Keratinocyte (primary cell): ENCODE results near the gene HMCN1. TPM values are rescaled to one million over a fixed set of nuclear protein-coding genes. Genes with fewer than 3 reads are reported as not detected.
A peak's percentile ranks its signal among the peaks of the same experiment; 100 is the strongest.

Experiments
- DNase-seq: peaks from one replicate; pipeline ENCODE4 v3.0.0-alpha.2; 2011; ENCODE audit warnings: low read depth, missing footprints, low spot score
- FAIRE-seq: peaks from 2 replicates; lab custom pipeline; 2011; peaks lifted over from hg19 to GRCh38; lab: Jason Lieb, UNC
- H2AFZ ChIP-seq: 2 replicates; pipeline ENCODE4 v1.6.0; 2012; ENCODE audit warnings: low read length, control low read depth, inconsistent platforms; ENCODE audit not compliant: control insufficient read depth
- H3K27ac ChIP-seq: 2 replicates; pipeline ENCODE4 v1.5.1; 2011; ENCODE audit warnings: low read length; ENCODE audit not compliant: control insufficient read depth, insufficient read depth
- H3K27me3 ChIP-seq: 3 replicates; pipeline ENCODE4 v1.6.0; 2011; ENCODE audit warnings: low read length; ENCODE audit not compliant: control insufficient read depth, insufficient read depth; ENCODE audit errors: extremely low read depth
- H3K36me3 ChIP-seq, 2 experiments: 2 replicates in 1 of 2; 3 replicates in 1 of 2; pipeline ENCODE4 v1.5.1; 2011; ENCODE audit warnings: low read length in 2 of 2, mild to moderate bottlenecking in 1 of 2; ENCODE audit not compliant: control insufficient read depth in 2 of 2, insufficient read depth in 2 of 2; ENCODE audit errors: extremely low read depth in 1 of 2
- H3K4me1 ChIP-seq: 3 replicates; pipeline ENCODE4 v1.5.1; 2011; ENCODE audit warnings: low read length; ENCODE audit not compliant: control insufficient read depth, insufficient read depth; ENCODE audit errors: extremely low read depth
- H3K4me2 ChIP-seq: 3 replicates; pipeline ENCODE4 v1.6.0; 2011; ENCODE audit warnings: low read depth, low read length; ENCODE audit not compliant: control insufficient read depth, insufficient read depth; ENCODE audit errors: extremely low read depth
- H3K4me3 ChIP-seq, 3 experiments: fragments of 200-600 bp in 1 of 3; sonication (generic) in 1 of 3; 2 replicates in 2 of 3; 3 replicates in 1 of 3; pipeline ENCODE4 v1.5.1; 2011 to 2016; ENCODE audit warnings: low read length in 3 of 3, mild to moderate bottlenecking in 3 of 3, control low read depth in 2 of 3, inconsistent platforms in 1 of 3, low read depth in 1 of 3, mixed read lengths in 1 of 3, mixed run types in 1 of 3, moderate library complexity in 1 of 3; ENCODE audit not compliant: control insufficient read depth in 2 of 3, insufficient read depth in 2 of 3; ENCODE audit errors: extremely low read depth in 1 of 3
- H3K79me2 ChIP-seq: 2 replicates; pipeline ENCODE4 v1.6.0; 2012; ENCODE audit warnings: low read length; ENCODE audit not compliant: control insufficient read depth, insufficient read depth
- H3K9ac ChIP-seq: 3 replicates; pipeline ENCODE4 v1.6.0; 2011; ENCODE audit warnings: low read length; ENCODE audit not compliant: control insufficient read depth, insufficient read depth; ENCODE audit errors: extremely low read depth
- H3K9me1 ChIP-seq: 3 replicates; pipeline ENCODE4 v1.6.0; 2011; ENCODE audit warnings: low read length; ENCODE audit not compliant: control insufficient read depth, insufficient read depth; ENCODE audit errors: extremely low read depth
- H3K9me3 ChIP-seq: 2 replicates; pipeline ENCODE4 v1.5.1; 2012; ENCODE audit warnings: low read depth, low read length; ENCODE audit not compliant: control insufficient read depth
- H4K20me1 ChIP-seq: 3 replicates; pipeline ENCODE4 v1.6.0; 2011; ENCODE audit warnings: low read length; ENCODE audit not compliant: control insufficient read depth, insufficient read depth; ENCODE audit errors: extremely low read depth
- CTCF ChIP-seq, 3 experiments: IDR thresholded peaks in 1 of 3; conservative IDR thresholded peaks in 1 of 3; optimal IDR thresholded peaks in 1 of 3; 2 replicates in 2 of 3; 3 replicates in 1 of 3; pipeline versions ENCODE3 to v1.5.1; 2011; ENCODE audit warnings: low read length in 3 of 3, mild to moderate bottlenecking in 3 of 3, moderate library complexity in 2 of 3, control low read depth in 1 of 3, inconsistent platforms in 1 of 3; ENCODE audit not compliant: insufficient read depth in 2 of 3; ENCODE audit errors: extremely low read depth in 1 of 3
- EZH2 ChIP-seq: IDR thresholded peaks from one replicate; pipeline ENCODE4 v1.6.1; 2012; ENCODE audit warnings: inconsistent platforms, mild to moderate bottlenecking, low read length, moderate library complexity
- dilution Hi-C: fragments of 300-500 bp; cut with MboI; formaldehyde crosslinking; loops from one replicate; pipeline ENCODE4 v1.7.0; 2020; ENCODE audit warnings: low sequenced_read_pairs; ENCODE audit not compliant: extremely low pct_ligation_motif_present
- polyA plus RNA-seq, 5 experiments: library from polyadenylated mRNA; depleted of rRNA in 3 of 5; stranded (reverse) in 3 of 5; stranded (forward) in 1 of 5; unstranded in 1 of 5; fragments of >200 nt; gene quantifications; 1 replicate in 1 of 5; 2 replicates in 3 of 5; 3 replicates in 1 of 5; pipeline versions ENCODE4 v1.2.1 to v1.2.3, GENCODE V29; 2011 to 2012; ENCODE audit warnings: missing spikeins in 2 of 5, low read depth in 1 of 5, low replicate concordance in 1 of 5

The HMCN1 gene
- polyA plus RNA-seq, 1 donor (not counting 4 experiments of a cell fraction or from before 2014, with no cell fraction given): 1.8 TPM

- Histone ChIP-seq H3K27ac (no peak overlapping the region), H3K4me3 (no peak overlapping the region), H3K79me2 (no peaks in the 10 kb centered on the region), H3K9me1 (no peaks in the 10 kb centered on the region), H3K36me3 (no peaks in the 10 kb centered on the region), H3K4me1 (no peaks in the 10 kb centered on the region), H4K20me1 (no peaks in the 10 kb centered on the region), H3K4me2 (no peak overlapping the region), H3K27me3 (no peaks in the 10 kb centered on the region), H3K9ac (no peak overlapping the region), H3K9me3 (no peaks in the 10 kb centered on the region), H2AFZ (no peak overlapping the region)
- FAIRE-seq (no peak), DNase-seq (peak; percentile 7)
- dilution Hi-C loops: loop anchor here (25.0 kb wide), 1 partner anchor 349 kb away; no protein-coding TSS in a partner anchor
- TF ChIP-seq CTCF (optimal IDR thresholded peaks at IDR 0.05 in 1 of 3, IDR thresholded peaks at IDR 0.05 in 1 of 3, conservative IDR thresholded peaks at IDR 0.05 in 1 of 3; ENCODE audit: extremely low read depth in 1 of 3, insufficient read depth in 2 of 3, low read length in 3 of 3) (peak in 2 of 3 experiments; percentile 44 to 51), EZH2 (no peak)
Measured at GRCh38 chr1:185813401-185813979, 79.3 kb downstream of the HMCN1 start.

GRCh38 chr1:185816460-185816859, 82.3 kb downstream of the HMCN1 start:
- Histone ChIP-seq H3K9me3 (no peaks in the 10 kb centered on the region), H3K9me1 (no peaks in the 10 kb centered on the region), H3K36me3 (no peaks in the 10 kb centered on the region), H3K79me2 (no peaks in the 10 kb centered on the region), H3K4me2 (no peak overlapping the region), H2AFZ (no peak overlapping the region), H3K27me3 (no peaks in the 10 kb centered on the region), H3K27ac (no peak overlapping the region), H4K20me1 (no peaks in the 10 kb centered on the region), H3K4me3 (no peak overlapping the region), H3K9ac (no peak overlapping the region), H3K4me1 (no peaks in the 10 kb centered on the region)
- dilution Hi-C loops: loop anchor here (25.0 kb wide), 1 partner anchor 346 kb away; no protein-coding TSS in a partner anchor
- TF ChIP-seq CTCF (optimal IDR thresholded peaks at IDR 0.05 in 1 of 3, IDR thresholded peaks at IDR 0.05 in 1 of 3, conservative IDR thresholded peaks at IDR 0.05 in 1 of 3; ENCODE audit: extremely low read depth in 1 of 3, insufficient read depth in 2 of 3, low read length in 3 of 3) (no peak), EZH2 (no peak)
- FAIRE-seq (no peak), DNase-seq (no peak)
